GM19240 (cell line): ENCODE results near the gene ANKRD44.

Source experiments
- DNase-seq: peaks from one replicate; pipeline ENCODE4 v3.0.0; 2011; ENCODE audit warnings: low spot score; ENCODE audit not compliant: insufficient read length

The ANKRD44 gene

DNA sequence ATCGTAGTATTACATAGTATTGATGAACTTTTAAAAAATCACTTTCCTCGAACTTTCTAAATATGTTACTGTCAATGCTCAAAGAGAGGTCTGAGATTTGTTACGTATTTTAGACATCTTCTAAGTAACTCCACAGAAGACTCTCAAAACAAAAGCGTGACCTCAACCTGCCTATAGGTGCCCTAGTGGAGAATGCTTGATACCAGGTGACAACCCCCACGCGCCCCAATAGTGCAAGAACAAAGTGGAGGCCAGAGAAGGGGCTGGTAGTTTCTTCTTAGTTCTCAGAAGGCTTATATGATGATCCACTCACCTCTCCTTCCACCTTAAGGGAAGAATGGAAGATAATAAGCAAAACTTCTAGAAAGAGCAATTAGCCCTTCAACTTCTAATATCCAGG, 102.6 kb downstream of the ANKRD44 start:
- DNase-seq = no peak

DNA sequence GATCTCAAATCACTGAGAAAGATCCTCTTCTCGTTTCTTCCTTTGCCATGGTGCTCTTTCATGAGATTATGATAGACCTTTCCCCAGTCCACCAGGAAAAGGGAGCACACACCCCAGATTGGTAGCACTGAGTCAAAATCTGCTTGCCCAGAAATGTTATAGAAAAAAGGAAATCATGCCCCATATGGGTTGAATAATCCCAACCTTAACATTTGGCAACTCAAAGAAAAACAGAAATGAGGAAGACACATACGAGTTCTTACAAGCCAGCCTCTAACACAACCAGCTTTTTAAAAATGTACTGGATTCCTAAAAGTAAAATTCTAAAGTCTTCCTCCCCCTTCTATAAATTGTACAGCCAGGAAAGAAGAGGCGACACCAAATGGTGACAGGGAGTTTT, 103.0 kb downstream of the ANKRD44 start:
- no peak for DNase-seq

DNA sequence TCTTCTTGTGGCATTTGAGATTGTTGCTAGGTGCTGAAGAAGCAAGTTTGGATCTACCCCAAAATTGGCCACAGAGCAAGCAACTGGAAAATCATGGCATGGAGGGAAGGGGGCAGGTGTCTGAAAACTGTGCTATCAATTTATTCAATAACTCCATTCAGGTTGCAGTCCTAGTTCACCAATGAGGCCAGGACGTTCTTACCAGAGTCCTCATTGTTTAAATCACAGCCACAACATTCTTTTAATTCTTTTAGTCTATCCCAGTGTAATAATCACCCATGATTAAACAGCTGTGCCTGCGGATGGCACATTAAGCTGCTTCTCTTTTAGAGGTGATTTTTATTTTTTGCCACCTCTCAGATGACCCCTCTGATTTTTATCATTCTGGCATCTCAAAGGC, 103.5 kb downstream of the ANKRD44 start:
- DNase-seq = no peak

DNA sequence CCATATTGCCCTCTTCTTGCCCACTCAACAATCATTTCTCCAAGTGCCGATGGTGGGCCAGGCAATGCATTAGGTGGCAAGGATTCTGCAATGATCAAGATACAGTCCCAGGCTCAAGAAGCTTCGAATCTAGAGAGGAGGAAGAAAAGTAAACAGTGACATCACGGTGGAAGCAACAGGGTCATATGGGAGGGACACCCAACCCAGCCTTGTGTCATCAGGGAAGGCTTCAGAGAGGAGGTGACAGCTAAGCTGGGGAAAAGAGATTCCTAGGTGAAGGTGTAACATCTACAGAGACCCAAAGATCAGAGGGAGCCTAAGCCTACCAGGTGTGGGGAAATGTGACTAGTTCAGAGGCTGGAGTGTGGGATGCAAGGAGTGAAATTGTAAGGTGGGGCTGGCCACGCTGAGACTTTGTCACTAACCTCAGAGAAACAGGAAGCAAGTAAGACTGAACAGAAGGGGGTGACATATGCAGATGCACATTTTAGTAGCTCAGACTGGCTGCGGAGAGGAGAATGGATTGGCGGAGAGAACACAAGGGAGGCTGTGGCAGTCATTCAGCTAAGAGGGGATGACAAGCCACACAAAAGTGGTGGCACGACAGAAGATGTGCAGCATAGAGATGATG, 104.9 kb downstream of the ANKRD44 start:
- DNase-seq = no peak

DNA sequence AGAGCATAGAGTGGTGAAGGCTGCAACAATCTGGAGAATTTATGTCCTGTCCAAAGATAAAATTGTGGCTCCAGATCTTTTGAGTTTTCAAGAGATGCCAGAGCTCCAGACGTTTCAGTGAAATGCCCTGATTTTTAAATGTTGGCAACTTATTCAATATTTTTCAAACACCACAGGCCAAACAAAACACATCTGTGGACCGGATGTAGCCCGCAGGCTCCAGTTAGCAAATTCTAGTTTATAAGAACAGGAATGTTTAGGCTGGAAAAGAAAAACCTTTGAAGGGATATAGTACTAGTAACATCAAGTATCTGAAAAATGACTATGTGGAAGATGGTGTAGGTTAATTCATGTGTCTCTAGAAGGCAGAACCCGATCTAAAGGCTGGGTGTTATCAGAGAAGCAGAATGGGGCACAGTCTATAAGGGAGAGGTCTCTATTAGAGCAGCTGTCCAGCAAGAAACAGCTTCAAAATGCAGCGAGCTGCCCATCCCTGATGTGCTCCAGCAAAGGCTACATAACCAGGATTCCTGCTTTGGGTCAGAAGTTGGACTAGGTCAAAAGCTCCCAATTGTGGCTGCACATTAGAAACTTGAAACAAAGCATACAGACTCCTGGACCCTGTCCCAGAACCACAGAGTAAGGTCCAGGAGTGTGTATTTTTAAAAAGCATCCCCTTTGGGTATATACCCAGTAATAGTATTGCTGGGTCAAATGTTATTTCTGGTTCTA, 105.9 kb downstream of the ANKRD44 start:
- no peak for DNase-seq

DNA sequence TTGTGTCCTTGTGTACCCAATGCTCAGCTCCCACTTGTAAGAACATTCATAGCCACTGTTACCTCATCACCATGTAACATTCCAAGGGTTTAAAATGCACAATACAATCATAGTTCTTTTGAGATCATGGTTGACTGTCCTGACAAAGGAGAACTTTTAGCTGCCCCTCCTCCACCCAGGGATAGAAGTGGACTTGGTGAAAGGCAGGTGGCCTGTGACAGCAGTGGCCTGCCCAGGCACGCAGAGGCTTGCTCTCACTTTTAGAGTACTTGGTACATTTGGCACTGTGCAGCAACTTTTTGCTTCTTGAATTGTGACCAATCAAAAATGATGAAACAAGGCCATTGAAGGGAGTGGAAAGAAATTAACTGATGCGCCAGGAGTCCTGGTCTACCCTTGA, 108.7 kb downstream of the ANKRD44 start:
- no peak for DNase-seq

DNA sequence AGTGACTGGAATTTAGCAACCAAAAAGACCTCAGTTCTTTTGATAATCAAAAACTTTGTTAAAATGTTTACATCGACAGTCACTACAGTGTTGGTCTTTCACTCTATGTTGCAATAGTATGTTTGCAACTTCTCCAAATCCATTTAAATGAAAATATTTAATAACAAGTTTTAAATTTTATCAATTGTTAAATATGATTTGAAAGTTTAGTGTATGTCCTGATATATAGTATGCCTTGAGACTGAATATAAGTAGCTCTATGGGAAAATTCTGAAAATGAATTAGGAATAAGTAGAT, 109.9 kb downstream of the ANKRD44 start:
- DNase-seq = no peak

DNA sequence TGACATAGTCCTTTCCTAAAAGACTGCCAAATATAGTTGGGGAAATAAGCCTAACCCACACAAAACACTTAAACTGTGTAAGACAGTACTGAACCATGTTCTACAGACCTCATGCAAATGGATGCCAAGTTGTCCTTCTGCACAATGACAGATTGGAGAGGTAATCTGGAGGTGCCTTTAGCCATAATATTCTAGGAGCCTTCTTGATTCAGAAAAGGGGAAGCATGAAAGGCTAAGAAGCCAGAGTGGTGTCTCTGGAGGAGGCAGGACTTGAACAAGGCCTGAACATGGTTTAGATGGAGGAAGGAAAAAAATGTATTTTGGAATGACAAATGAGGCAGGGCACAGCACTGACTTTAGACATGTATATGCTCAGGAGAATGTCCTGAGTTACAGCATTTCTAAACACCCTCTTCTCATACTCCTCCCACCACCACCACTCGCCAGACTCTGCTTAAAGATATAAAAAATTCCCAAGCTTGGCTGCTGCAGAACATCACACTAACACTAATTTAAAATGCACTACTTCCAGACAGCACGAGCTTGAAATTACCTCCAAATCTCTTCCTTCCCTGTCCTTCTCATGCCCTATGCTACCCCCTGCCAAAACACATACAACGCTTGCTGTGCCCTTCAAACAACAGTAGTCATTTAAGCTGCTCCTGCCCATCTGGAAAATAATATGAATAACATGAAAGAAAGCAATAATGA, 110.4 kb downstream of the ANKRD44 start:
- no peak for DNase-seq

DNA sequence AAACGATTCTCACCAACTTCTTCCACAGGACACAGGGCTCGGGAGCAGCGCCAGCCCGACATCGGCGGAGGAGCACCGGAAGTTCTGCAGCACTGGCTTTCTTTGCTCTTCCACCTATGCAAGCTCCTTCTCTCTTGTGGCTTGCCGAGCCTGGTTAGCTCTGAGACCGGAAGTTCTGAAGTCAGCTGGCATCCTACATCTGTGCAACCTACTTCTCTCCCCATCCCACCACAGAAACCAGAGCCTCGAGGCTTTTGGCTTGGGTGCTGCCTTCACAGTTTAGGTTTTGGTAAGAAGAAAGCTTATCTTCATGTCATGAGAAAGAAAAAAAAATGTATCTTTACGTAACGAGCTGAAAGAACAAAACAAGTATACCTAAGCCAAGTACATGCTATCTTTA, 111.7 kb downstream of the ANKRD44 start:
- DNase-seq = peak; percentile 57

DNA sequence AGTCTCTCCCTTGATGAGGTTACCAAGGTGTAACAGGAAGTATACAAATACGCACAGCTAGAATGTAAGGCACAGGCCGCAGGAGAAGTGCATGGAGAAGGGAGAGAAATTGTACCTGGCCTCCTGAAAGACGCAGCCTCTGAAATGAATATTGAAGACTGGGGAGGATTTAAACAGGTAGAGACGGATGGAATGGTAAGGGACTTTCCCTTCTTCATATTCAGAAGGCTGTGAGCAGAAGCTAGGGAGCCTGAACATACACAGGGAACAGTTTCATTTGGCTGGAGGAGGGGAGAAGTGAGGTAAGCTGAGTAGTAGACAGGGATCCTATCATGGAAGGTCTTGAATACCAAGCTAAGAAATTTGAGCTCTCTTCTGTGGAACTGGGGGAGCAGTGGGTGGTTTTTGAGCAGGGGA, 112.7 kb downstream of the ANKRD44 start:
- DNase-seq = no peak

DNA sequence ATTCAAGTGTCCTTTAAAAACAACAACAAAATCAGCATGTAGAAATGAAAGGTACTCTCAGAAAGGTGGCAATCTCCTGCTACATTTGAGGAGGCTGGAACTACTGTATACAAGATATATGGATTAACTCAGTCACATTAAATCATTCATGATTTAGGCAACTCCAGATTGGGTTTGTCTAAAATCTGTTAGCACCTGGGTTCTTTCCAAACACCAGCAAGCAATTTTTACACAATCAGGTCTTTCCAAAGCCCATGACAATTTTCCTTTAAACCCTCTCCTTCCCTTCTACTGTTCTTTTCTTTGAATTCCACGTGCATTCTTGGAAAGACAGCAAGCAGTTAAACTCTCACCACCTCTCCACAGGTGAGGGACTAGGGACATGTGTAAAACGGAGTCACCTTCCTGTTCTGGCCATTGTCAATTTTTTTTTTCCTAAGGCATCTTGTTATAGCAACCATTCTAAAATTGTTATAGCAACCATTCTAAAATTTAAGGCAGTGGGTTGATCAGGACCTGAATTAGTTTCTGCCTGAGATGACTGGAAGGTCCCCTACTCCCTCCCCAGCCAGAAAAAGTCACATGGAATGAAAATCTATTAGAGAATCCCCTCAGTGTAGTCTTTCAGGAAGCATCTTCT, 113.9 kb downstream of the ANKRD44 start:
- DNase-seq = no peak

DNA sequence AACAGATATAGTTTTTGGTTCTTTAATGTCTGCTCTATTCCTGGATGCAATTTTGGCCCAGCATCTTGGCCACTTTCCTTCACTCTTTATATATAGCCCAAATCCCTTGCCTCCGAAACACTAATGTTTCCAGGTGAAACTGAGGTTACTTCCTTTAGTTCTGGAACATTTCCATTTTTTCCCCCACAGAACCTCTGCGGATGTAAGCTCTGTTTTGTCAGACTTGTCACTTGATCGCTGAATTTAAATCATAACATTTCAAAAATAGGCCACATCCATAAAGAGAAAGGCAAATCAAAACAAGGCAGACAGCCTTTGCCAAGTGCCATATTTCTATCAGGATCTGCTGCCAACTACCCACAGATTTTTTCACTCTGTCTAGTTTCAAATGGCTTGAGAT, 115.1 kb downstream of the ANKRD44 start:
- no peak for DNase-seq

DNA sequence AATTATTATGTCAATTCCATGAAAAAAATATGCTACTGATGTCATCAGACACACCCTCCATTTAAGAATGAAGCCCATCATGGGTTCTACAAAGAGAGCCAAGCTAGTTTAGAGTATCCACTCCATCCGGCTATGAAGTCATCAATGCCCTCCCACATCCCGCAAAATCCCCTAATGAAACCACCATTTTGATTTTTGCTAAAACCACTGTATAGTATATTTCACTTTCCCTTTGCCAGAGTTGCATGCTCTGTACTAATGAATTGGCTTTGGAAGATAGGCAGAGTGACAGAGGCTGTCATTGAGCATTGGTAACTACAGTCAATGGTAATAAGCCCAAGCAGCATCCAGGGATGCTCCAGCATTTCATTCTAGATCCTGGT, 118.6 kb downstream of the ANKRD44 start:
- no peak for DNase-seq

DNA sequence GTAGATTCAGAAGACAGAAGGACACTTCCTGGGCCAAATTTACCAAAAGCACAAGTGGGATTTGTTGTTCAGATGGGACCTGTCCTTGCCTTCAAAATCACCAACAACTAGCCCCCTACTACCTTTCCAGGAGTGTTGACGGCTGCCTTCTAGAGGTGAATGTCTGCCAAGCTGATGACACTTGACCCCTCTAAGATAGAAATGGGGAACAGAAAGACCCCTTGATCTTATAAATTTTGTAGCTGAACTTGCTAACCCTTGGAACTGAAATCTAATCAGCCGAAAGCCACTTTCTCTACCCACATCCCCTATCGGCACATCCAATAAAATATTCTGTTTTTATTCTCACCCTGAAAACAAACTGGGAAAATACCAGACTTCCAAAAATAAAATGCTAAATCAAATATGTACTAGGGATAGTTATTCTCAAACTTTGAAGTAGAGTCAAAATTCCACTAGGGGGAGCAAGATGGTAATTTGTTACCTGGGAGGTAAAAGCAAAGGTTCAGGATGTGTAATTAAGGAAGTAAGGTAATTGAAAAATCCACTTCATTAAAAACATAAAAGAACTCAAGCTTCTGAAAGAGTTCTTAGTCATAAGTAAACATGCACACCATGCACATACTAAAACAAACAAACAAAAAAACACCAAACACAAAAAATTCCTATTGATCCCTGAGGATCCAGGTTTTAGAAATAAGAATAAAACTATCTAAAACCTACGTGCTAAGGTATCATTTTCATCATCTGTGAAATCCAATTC, 119.2 kb downstream of the ANKRD44 start:
- DNase-seq = no peak

DNA sequence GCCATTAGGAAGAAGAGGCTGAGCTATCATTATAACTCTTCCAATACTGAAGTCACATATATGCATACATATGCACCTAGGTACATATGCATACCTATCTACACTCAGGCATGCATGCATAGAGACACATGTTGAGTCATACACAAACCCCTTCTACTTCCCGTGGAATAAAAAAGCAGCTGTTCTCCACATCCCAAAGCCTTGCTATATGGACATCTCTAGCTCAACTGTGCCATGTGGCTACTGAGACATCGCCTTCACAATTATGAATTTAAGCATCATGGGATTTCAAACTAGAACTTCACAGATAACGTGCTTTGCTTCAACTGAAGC, 120.5 kb downstream of the ANKRD44 start:
- DNase-seq = no peak

DNA sequence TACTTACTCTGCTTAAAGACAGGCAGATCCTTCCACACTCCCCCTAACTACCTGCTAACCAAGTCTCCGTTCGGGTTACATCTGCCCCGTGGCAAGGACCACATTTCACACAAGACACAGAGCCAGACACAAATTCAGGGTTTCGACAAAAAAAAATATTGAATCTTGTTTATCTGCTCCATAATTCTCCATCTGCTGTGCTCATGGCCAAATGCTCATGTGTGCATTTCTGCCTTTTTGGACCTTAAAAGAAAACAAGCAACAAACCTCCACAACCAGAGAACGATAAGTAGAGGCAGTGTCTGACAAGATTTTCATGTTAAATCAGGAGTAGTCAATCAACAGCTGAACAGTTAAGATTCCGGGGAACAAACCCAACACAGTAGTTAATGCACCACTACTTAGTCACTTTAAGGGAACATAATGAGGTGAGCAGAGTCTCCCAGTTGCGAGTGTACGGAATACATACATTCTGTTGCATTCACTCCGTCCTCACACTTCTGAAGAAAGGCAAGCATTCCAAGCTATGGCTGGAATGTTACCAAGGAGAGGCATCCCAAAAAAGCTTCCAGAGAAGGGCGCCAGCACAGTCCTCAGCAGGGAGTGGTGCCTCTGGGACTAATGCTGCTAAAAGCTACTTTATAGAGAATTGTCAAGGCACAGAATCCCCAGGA, 121.0 kb downstream of the ANKRD44 start:
- no peak for DNase-seq

DNA sequence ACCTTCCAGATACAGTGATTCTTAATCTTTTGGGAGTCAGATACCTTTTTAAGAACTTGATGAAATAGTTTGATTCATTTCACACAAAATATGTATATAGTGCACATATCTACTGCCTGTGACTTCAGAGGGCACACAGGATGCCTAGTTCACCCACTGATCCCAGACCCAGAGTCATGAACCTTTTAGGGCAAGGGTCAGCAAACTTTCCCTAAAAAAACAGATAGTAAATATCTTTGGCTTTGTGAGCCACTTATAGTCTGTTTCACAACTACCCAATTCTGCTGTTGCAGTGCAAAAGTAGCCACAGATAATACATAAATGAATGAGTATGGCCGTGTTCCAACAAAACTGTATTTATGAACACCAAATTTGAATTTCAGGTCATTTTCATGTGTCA, 124.9 kb downstream of the ANKRD44 start:
- DNase-seq = no peak

DNA sequence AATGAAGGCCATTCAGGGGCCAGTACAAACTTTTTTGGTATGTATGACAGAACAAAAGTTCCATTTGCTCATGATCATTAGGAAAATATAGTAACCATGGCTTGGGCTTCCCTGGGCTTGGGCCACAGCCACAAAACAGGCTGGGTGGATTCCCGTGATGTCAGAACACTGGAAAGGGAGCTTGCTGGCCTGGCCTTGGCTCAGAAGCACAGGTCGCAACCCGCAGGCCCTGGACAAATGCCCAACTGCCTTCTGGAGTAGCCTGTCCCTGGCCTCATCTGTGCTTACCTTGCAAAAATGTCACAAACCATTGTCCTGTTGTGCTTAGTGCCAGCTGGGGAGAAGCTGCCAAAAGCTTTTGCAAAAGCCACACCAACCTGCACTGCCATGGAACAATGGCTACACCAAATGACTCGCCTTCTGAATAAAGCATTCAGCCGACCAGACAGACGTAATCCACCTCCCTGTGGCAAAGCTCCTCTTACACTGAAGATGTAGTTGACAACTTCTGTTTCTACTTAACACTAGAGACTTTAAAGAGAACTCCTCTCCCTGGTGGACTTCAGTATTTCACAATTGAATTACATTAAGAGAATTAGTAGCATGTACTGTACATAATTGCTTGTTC, 125.5 kb downstream of the ANKRD44 start:
- no peak for DNase-seq

DNA sequence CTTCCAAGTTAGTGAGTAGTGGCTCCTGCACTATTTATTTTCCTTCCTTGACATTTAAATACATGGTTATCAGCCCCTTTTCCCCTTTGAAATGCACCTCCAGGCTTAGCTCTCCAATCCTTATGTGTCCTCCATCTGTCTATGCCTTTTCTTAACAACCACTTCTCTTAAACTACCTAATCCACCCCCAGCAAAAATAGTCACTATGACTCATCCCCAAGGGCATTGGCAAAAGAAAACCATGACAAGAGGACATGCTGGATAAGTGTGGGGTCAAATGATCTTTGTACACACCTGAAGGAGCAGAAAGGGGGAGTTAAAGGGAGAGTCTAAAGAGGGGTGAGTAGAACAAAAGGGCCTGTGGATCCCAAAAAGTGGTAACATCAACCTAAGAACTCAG, 127.2 kb downstream of the ANKRD44 start:
- DNase-seq = no peak

DNA sequence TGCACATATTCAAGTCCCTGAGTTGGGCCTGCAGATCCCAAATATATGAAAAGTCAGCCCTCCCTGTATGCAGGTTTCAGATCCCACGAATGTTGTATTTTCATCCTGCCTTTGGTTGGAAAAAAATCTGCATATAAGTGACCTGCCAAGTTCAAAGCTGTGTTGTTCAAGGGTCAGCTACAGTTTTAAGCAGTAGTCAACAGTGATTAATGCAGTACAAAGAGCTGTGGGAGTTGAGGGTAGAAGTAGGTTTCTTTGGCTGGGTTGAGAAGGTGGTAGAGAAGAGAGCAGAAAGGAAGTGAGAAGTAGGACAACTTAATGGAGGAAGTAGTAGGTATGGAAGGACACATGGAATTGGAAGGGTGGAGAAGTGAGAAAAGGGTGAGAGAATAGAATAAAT, 127.9 kb downstream of the ANKRD44 start:
- no peak for DNase-seq

DNA sequence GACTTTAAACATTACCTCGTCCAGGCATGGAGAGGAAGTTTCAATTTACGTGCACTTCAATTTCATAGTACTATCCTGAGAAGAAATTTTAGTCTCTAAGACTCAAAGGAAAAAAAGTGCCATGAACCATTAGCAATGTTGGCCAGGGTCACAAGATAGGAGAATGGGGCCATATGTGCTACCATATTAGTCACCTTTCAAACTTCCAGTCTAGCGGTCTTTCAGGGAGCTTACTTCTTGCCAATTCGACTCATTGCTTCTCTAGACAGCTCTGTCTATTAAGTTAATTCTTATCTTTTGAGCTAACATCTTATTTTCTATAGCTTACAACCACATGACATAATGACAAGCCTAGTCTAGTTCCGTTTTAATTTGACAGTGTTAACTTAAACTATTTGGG, 129.1 kb downstream of the ANKRD44 start:
- DNase-seq = no peak
